A673 (cell line): ENCODE data around the gene RSRP1.
"Not testable (repeated sequence)": the region's sequence is repeated elsewhere in the genome, so short reads cannot be mapped to it uniquely, and the experiment has no call there.

Experiments used
- EZH2 ChIP-seq: fragments of 200-600 bp; sonication (generic); IDR thresholded peaks from 2 replicates; pipeline ENCODE4 v1.6.1; 2017; ENCODE audit warnings: borderline replicate concordance, low read depth, mild to moderate bottlenecking, mixed read lengths, antibody characterized with exemption, low read length; ENCODE audit not compliant: poor library complexity, severe bottlenecking
- TF ChIP-seq, protein P1 (sequence below): fragments of 300-800, 200-600 bp; sonication (generic); conservative IDR thresholded peaks from 2 replicates; pipeline ENCODE4 v1.5.1; 2017; ENCODE audit warnings: low read depth, mild to moderate bottlenecking, antibody characterized with exemption, low read length, moderate library complexity, mixed read lengths

DNA sequence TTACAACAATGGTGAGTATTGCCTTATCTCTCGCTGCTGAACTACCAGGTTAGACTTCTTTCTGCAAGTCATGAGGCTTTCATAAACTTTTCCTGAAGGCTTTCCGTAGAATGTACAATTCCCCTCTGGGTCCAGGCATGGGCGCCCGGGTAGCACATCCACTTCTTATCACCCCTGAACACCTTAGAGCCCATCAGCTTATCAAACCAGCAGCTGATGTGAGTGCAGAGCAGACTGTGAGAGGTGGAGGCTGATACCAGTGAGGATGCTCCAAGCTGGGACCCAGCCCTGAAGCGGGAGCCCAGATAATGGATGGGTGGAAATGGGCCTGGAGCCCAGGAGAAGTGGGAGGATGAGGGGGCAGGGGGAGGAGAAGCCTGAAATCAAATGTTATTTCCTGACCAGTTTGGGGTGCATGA lies 32.4 kb upstream of the RSRP1 start:
- TF ChIP-seq, protein P1, sequence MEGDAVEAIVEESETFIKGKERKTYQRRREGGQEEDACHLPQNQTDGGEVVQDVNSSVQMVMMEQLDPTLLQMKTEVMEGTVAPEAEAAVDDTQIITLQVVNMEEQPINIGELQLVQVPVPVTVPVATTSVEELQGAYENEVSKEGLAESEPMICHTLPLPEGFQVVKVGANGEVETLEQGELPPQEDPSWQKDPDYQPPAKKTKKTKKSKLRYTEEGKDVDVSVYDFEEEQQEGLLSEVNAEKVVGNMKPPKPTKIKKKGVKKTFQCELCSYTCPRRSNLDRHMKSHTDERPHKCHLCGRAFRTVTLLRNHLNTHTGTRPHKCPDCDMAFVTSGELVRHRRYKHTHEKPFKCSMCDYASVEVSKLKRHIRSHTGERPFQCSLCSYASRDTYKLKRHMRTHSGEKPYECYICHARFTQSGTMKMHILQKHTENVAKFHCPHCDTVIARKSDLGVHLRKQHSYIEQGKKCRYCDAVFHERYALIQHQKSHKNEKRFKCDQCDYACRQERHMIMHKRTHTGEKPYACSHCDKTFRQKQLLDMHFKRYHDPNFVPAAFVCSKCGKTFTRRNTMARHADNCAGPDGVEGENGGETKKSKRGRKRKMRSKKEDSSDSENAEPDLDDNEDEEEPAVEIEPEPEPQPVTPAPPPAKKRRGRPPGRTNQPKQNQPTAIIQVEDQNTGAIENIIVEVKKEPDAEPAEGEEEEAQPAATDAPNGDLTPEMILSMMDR: not testable (repeated sequence)
- TF ChIP-seq EZH2: not testable (repeated sequence)
